ENCODE results near the gene CUX1.
"Not testable (repeated sequence)": the region's sequence is repeated elsewhere in the genome, so short reads cannot be mapped to it uniquely, and the experiment has no call there.

Gene CUX1

DNA sequence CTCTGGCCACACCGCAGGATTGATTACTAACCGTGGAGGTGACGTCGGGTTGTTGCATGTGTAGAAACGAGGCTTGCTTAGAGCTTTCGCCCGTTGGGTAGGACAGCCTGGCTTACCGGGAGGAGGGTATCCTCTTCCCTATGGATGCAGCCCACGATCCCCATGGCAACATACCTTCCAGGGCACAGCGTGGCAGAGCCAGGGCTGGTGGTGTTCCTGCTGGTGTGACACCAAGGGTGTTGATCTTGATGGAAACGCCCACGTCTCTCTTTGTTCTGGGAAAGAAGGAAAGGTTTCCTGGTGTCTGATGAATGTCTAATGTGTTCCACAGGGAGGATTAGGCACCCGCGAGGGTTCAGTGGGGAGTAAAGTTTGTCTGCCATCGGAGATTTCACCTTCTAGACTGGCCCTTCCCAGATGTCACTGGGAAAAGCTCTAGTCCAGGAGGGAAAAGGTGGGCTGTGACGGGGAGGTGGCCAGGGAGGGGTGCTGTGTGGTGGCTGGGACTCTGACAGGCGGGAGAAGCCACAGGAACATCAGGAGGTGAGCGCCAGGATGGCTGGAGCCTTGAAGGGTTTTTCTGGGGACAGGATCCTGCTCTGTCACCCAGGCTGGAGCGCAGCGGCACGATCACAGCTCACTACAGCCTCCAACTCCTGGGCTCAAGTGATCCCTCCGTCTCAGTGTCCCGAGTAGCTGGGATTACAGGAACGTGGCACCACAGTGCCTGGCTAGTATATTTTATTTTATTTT is 102.1 kb downstream of the CUX1 start:
- DNase-seq = no peak

DNA sequence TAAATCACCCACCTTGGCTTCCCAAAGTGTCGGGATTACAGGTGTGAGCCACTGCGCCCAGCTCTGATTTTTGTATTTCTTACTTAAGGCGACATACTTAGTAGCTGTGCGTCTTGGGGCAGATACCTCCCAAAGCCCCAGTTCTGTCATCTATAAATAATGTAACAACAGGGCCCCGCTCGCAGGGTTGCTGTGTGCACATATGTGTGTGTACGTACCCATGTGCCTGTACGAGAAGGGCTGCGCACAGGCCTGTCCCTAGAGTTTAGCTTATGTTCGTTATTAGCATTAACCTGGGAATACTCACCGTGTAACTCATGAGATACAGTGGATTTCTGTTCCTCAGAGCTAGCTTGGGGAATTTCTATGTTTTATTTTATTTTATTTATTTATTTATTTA is 103.6 kb downstream of the CUX1 start:
- DNase-seq = no peak

DNA sequence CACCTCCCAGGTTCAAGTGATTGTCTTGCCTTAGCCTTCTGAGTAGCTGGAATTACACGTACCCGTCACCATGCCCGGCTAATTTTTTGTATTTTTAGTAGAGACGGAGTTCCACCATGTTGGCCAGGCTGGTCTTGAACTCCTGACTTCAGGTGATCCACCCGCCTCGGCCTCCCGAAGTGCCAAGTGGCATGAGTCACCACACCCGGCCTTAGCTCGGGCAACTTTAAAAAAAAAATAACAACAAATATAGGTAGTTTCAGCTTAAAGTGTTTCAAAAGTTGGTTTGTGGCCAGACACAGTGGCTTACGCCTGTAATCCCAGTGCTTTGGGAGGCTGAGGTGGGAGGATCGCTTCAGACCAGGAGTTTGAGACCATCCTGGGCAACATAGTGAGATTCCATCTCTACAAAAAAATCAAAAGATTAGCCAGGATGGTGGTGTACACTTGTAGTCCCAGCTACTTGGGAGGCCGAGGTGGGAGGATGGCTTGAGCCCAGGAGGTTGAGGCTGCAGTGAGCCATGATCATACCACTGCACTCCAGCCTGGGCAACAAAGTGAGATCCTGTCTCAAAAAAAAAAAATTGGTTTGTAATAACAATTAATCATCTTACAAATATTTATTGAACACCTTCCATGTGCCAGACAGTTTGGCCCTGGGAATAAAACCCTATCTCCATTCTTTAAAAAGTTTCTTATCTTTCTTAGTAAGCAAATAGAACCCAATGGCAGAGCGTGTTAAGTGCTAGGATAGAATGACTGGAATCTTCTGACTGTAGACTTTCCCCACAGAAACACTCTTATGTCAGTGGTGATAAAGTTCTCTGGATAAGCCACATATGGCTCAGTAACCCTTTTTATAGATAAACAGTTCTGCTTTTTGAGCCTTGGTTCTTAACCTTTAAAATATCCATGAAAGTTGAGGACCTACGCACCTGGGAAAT is 104.4 kb downstream of the CUX1 start:
- DNase-seq = not testable (repeated sequence)

DNA sequence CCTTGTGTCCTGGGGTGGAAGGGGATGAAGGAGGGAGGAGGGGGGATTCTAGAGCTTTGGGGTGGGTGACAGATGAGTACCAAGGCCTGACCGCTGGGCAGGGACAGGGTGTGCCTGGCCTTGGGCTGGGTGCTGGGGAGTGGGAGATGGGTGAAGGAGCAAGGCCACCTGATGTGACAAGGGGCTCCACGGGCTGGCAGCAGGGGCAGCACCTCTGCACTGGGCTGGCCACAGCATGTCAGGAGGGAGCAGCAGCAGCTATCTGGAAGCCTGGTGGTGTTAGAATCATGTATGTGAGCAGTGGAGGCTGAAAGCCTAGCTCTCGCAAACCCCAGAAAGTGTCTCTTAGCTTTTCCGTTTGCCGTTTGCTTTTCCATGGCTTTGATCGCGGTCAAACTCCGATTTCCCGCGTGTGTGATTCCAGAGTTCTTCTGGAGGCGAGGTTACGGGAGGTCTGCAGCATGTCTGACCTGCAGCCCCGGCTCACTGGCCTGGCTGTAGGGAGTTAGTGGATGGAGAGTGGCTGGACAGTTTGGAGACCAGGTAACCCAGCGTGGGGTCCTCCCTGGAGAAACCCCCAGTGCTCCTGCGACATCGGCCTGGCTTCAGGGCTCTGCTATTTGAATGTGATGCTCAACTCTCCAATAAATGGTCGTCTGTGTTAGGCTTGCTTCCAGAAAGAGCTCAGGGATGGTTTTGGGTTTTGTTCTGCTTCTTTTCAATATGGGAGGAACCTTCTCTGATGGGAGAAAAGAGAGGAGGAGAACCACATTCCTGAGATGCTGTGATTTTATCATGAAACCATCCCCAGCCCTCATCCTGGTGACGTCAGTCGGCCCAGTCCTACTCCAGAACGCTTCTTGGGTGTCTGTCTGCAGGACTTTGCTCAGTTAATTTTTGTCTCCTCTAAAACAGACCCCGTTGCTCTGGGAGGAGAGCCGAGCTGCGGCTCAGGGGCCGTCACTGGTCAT is 105.5 kb downstream of the CUX1 start:
- no peak for DNase-seq

DNA sequence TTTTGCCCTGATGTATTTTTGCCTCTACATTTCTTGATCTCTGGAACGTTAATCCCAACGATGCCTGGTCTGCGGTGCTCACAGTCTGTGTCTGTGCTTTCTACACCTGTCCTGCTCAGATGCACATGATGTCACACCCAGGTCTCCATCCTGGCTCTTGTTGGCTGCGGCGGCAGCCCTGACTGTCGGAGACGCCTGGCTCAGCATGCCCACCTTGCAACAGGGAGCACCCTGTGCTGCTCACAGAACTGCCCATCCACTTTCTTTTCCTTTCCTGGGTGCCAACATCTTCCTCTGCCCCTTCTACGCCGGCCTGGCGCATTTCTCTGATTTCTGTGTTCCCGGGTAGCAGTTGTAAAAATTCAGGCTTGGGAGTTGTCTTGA is 106.2 kb downstream of the CUX1 start:
- DNase-seq = no peak

DNA sequence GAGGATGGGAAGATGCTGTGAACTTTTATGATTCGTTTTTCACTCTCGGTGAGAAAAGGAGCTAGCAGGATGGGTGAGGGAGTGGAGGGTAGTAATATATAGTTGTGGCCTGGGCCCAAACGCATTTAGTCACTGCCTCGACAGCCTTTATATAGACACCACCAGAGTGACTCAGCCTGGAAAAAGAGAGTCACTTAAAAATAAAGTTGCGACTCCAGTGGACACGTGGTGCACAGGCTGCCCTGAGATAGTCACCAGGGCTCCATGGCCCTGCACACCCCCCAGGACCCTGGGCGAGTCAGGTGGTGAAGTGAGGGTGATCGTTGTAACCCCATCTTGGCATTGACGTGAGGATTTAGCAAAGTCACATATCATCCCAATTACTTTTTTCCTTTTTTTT is 106.7 kb downstream of the CUX1 start:
- DNase-seq = no peak

DNA sequence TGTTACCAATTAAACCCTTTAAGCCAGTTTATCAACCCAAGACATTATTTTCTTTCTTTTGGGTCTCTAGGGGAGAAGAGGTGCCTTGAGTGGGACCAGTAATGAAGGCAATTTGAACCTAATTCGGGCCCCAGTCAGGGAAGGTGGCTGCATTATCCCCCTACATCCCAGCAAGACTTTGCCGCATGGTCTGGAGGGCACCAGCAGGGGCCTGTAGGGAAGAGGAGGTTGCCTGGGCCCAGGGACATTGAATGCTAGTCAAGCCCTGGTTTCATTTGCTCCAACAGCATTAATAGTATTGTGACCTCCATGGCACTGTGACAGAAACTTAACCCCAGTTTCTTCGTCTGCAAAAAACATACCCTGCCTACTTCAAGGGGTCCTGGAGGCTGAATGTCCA is 108.8 kb downstream of the CUX1 start:
- DNase-seq = no peak

DNA sequence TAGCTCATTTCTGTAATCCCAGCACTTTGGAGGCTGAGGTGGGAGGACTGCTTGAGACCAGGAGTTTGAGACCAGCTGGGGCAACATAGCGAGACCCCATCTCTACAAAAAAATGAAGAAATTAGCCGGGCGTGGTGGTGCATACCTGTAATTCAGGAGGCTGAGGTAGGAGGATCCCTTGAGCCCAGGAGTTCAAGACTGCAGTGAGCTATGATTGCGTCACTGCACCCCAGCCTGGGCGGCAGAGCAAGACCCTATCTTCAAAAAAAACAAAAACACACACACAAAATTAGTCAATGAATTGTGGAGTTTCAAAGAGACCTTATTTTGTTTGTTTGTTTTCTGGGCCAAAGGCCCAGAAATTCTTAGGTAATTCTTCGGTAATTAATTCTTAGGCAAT is 110.0 kb downstream of the CUX1 start:
- DNase-seq = no peak

DNA sequence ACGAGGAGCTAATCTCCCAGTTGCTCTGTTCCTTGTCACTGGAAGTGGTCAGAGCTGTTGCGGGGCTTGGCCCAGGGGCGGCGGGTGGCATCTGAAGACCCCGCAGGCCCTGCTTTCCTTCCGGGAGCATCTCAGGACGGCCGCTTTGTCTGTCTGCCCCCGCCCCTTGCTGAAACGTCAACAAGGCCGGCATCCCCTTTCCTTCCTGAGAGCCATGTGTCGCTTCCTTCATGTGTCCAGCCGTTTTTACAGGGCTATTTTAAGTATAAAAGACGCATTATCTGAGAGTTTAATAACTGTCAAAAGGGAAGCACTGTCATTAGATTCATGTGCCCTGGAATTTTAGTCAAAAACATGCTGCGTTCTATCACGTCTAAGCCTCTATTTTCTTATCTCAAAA is 110.4 kb downstream of the CUX1 start:
- no peak for DNase-seq

DNA sequence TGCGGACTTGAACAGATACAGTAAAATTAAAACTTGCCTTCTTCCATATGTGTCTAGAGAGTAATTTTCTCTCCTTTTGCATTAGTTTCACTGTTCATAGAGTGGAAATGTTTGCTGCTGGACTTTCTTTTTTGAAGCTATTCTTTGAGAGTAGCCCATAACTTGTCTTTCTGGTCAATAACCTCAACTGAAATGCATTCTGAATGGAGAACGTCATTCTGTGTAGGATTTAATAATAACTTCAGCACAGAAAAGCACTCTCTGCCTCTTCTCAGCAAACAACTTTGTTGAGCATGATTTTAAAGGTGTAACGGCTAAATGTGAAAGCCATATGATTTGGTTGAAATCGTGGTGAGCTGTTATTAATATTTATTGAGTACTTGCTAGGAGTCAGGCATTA is 111.8 kb downstream of the CUX1 start:
- no peak for DNase-seq

DNA sequence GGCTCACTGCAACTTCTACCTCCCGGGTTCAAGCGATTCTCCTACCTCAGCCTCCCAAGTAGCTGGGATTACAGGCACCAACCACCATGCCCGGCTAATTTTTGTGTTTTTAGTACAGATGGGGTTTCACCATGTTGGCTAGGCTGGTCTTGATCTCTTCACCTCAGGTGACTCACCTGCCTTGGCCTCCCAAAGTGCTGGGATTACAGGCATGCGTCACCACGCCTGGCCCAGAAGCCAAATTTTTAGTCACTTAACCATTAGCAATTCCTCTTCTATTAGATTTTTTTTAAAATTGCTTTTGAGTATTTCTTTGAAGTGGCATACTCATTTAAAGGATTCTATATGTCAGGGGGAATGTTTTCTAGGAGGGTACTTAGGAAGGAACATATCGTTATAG is 112.5 kb downstream of the CUX1 start:
- DNase-seq = not testable (repeated sequence)

DNA sequence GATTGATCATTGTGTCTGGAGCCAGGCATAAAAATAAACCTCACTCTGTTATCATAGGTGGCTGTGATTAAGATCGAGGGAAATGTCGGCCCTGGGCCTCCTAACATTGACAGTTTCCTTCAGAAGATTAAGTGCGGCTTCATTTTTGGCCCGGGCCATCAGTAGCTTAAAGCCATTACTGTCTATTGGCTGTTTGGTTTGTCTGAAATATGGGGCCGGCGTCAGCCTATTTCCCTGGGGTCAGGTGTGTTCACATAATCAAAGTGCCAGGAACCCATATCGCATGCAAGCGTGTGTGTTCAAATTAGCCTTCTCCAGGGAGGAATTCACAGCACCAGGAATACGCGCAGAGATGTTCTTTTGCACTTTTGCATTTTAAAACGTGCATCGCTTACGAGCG is 114.7 kb downstream of the CUX1 start:
- DNase-seq = no peak

DNA sequence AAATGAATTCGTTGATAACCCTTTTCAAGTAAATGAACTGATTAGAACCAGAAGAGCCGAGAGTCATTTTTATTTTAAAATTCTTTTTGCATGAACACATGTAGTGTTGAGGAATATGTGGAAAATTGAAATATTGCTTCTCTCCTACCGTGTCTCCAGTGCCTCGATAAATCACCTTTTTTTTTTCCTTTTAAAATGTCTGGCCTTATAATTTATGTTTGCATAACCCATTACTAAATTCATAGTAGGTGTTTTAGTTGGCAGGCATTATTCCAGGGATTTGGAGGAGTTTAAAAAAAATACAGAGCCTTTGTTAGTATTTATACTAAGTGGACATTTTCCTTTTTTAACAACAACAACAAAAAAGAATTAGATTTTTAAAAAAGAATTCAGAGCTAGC is 115.6 kb downstream of the CUX1 start:
- no peak for DNase-seq

DNA sequence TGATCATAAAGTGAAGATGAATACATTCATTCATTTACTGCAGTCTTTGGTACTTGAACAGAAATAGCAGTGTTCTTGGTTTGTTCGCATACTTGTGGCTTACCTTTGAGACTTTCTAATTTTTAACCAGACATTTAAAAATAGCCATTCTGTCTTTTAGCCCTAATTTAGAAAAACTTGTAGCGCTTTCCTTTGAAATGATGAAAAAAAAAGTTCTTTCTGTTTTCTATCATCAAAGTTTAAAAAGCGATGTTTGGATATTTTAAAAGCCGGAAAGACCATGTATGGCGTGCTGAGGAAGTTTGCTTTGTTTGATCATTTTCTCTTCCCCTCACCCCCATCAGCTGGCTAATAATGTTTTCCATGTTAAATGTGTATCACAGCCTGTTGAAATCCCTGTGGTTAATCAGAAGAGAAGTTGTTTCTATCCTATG is 116.3 kb downstream of the CUX1 start:
- no peak for DNase-seq

DNA sequence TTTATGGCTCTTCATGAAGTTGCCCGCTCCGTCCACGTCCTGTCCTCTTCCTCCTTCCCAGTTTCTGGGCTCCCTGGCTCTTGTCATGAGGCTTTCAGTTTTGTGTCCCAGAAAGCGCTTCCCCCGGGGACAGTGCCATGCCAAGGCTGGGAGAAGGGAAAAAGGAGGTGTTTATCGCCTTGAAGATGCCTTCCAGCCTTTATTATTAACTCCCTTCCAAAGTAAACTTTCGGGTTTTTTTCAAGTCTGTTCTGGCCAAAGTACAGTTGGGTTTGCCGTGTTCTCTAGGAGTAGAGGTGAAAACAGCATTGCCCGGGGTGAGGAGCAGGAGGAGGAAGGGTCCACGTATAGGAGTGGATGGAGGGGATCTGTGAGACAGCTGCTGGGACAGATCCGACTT is 117.2 kb downstream of the CUX1 start:
- no peak for DNase-seq

DNA sequence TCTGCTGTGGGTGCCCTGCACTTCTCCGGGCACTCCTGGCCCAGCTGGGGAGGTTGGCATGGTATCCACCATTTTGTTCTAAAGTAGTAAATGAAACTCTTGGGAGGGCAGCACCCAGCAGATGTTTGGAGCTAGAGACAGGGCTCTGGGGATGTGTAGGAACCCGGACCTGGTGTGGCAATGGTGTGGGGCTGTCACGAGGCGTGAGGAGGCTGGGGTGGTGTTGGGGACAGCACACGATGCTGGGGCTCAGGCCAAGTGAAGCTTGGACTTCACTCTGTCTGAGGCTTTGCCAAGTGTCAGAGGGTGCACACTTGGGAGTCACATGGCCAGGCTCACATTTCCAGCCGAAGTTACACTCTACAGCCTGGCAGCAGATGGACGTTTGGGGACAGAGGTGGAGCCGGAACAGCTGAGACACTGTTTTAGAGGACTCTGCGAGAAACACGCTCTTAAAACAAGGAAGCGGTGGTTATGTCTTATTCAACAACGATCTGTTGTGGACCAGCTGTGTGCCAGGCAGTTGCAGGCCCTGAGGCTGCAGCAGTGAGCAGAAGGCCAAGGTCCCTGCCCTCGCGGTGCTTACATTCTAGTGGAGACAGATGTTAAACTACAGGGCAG is 118.2 kb downstream of the CUX1 start:
- no peak for DNase-seq

DNA sequence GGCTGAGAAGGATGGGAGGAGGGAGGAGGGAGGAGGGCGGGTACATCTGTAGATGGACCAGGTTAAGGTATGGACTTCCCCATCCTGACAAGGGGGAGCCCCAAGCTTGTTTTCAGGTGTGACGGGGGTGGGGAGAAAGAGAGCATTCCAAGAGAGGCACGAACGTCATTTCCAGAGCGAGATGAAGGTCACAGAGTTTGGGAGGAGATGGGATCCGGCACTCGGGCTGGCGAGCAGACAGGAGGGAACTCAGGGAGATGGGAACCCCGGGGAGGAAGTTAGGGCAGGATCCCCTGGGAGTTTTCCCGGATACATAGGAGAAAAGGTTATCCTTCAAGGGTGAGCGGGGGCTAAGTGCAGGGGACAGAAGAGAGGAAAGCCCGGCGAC is 118.8 kb downstream of the CUX1 start:
- DNase-seq = no peak

DNA sequence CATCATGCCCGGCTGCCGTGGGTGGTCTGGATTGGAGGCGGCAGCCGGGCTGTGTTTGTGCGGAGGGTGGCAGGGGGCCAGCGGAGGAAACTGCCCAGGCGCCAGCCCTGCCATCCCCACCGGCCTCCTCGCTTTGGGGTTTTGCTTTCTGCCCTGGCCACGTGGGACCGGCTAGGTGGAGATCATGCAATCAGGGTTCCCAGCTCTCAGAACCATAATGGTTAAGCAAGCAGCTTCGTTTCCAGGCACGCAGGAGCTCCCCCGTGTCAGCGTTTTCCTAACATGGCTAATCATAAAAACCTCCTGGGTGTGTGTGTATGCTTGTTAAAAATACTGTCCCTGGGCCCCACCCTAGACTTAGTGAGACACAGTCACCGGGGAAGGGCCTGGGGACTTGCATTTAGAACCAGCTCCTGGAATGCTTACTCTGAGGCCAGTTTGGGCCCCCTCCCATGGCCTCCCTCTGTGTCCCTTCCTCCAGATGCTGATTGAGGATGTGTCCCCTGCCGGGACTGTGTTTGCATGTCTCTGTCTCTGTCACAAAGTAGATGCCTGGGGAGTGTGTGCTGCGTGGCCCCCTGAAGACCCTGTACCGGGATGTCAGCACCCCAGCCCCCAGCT is 119.3 kb downstream of the CUX1 start:
- DNase-seq = no peak

DNA sequence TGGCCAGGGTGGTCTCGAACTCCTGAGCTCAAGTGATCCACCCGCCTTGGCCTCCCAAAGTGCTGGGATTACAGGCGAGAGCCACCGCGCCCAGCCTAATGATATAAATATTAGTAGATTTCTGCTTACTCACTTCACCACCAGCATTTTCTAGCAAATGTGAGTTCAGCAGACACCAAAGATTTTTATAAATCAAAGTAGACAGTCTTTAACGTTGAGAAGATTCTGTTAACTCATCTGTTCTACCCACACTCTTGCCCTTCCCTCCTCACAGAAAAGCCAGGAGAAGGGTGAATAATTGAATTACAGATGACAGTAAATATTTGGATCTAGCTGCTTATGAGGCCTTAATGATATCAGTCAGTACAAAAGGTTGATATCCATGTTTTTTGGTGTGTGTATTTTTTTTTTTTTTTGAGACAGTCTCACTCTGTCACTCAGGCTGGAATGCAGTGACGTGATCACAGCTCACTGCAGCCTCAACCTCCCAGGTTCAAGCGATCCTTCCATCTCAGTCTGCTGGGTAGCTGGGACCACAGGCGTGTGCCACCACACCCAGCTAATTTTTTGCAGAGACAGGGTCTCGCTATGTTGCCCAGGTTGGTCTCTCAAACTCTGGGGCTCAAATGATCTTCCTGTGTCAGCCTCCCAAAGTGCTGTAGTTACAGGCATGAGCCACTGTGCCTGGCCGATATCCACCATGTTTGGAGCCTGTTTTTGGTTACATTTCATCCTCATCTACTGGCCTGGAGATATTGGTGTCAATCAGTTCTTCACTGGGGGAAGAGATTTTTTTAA is 120.5 kb downstream of the CUX1 start:
- no peak for DNase-seq

DNA sequence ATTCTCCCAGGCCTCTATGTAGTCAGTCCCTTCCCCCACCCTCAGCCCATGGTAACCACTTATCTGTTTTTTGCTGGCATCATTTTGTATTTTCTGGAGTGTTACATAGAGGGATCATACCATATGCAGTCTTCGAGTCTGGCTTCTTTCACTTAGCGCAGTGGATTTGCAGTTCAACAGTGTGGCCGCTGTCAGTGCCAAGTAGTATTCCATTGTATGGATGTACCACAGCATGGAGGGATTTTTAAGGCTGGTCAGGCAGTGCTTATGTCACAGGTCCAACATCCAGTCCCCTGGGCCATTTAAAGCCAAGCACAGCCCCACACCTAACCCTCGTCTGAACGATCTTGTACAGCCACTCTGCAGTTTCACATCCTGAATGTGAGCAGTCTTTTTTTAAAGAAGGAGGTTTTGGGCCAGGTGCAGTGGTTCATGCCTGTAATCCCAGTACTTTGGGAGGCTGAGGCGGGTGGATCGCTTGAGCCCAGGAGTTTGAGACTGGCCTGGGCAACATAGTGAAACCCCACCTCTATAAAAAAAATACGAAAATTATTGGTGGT is 121.8 kb downstream of the CUX1 start:
- DNase-seq = no peak

DNA sequence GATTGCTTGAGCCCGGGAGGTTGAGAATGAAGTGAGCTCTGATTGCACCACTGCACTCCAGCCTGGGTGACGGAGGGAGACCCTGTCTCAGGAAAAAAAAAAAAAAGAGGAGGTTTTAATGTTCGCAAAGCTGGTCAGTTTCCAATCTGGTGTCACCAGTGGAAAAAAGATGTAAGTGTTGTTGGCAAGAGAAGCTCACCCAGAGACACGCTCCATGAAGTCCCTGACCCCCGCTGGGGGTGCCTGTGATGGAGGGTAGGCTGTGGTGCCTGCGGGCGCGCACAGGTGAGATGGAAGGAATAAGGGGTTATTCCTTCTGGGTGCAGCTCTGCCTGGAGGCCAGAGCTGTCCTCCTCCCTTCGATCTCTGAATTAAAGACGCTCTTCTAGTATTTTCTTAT is 122.7 kb downstream of the CUX1 start:
- no peak for DNase-seq
